HL-60 (cell line): ENCODE measurements around the gene TP53AIP1.

Source experiments
- DNase-seq, 2 experiments: peaks; one replicate each; pipeline ENCODE4 v3.0.0-alpha.2; 2010 to 2020; ENCODE audit warnings: low read depth in 1 of 2, low spot score in 1 of 2
- H3K27ac ChIP-seq: fragments of 250-450 bp; sonication (Bioruptor Pico); replicated peaks from 2 replicates; pipeline ENCODE4 v1.5.1; 2020; ENCODE audit warnings: mild to moderate bottlenecking, moderate library complexity
- H3K27me3 ChIP-seq: fragments of 250-450 bp; sonication (Bioruptor Pico); 2 replicates; pipeline ENCODE4 v1.5.1; 2021; ENCODE audit warnings: mild to moderate bottlenecking, moderate library complexity; ENCODE audit not compliant: insufficient read depth, poor library complexity, severe bottlenecking
- H3K4me3 ChIP-seq: replicated peaks from 2 replicates; pipeline ENCODE4 v1.5.1; 2011; ENCODE audit warnings: mild to moderate bottlenecking, control low read depth, low read length; ENCODE audit not compliant: insufficient read depth
- CTCF ChIP-seq: IDR thresholded peaks from one replicate; pipeline ENCODE4 v1.5.1; 2011; ENCODE audit warnings: low read length, control low read depth, inconsistent platforms; ENCODE audit not compliant: insufficient read depth
- GABPA ChIP-seq: IDR thresholded peaks from 2 replicates; pipeline ENCODE4 v1.6.1; 2012; ENCODE audit warnings: low read depth
- POLR2AphosphoS5 ChIP-seq: IDR thresholded peaks from 2 replicates; pipeline ENCODE4 v1.6.1; 2012; ENCODE audit warnings: low read depth
- REST ChIP-seq: IDR thresholded peaks from 2 replicates; pipeline ENCODE4 v1.6.1; 2012; ENCODE audit warnings: low read depth; ENCODE audit not compliant: insufficient replicate concordance
- SPI1 ChIP-seq: IDR thresholded peaks from 2 replicates; pipeline ENCODE4 v1.6.1; 2012; ENCODE audit warnings: low read depth, mild to moderate bottlenecking, borderline replicate concordance

Gene TP53AIP1

GRCh38 chr11:128904303-128904655, 38.4 kb downstream of the TP53AIP1 start:
- no peak overlapping the region for H3K27ac ChIP-seq
- TF ChIP-seq POLR2AphosphoS5 (no peak), SPI1 (no peak), GABPA (no peak), REST (no peak), CTCF (no peak)
- H3K4me3 ChIP-seq: no peak overlapping the region
- DNase-seq: no peak
- peaks cover 35% of the 10 kb centered on the region for H3K27me3 ChIP-seq

- TF ChIP-seq REST (no peak), POLR2AphosphoS5 (no peak), SPI1 (no peak), CTCF (no peak), GABPA (no peak)
- Histone ChIP-seq H3K27me3 (peaks cover 35% of the 10 kb centered on the region), H3K27ac (no peak overlapping the region), H3K4me3 (no peak overlapping the region)
- DNase-seq: no peak
These were observed 39.2 kb downstream of the TP53AIP1 start for GRCh38 chr11:128903248-128904061.

- no peak for TF ChIP-seq CTCF
- no peak overlapping the region for H3K27ac ChIP-seq
- no peak for DNase-seq
- peaks cover 30% of the 10 kb centered on the region for H3K27me3 ChIP-seq
- H3K4me3 ChIP-seq: no peak overlapping the region
These were observed 40.1 kb downstream of the TP53AIP1 start for GRCh38 chr11:128902515-128903066.
